H1 (cell line): ENCODE data around the gene SYNDIG1.

Source experiments
- CHD2 ChIP-seq: IDR thresholded peaks from 2 replicates; pipeline ENCODE4 v1.6.1; 2012; ENCODE audit warnings: low read length, improper control_type of control experiment
- CTCF ChIP-seq, 3 experiments: IDR thresholded peaks; 1 replicate in 2 of 3; 2 replicates in 1 of 3; pipeline versions ENCODE4 v1.5.1 to v1.6.1; 2011; ENCODE audit warnings: low read length in 3 of 3, mild to moderate bottlenecking in 3 of 3, inconsistent platforms in 2 of 3, low read depth in 1 of 3, moderate library complexity in 1 of 3; ENCODE audit not compliant: insufficient read depth in 1 of 3; ENCODE audit errors: control extremely low read depth in 1 of 3
- EP300 ChIP-seq, 2 experiments: IDR thresholded peaks; 1 replicate in 1 of 2; 2 replicates in 1 of 2; pipeline ENCODE4 v1.6.1; 2011 to 2012; ENCODE audit warnings: low read depth in 2 of 2, low read length in 2 of 2, mild to moderate bottlenecking in 2 of 2, borderline replicate concordance in 1 of 2, inconsistent platforms in 1 of 2, moderate library complexity in 1 of 2
- HDAC6 ChIP-seq: IDR thresholded peaks from one replicate; pipeline ENCODE4 v1.7.1; 2012; ENCODE audit warnings: low read depth, mild to moderate bottlenecking, inconsistent platforms, low read length, moderate library complexity
- JUND ChIP-seq: IDR thresholded peaks from 2 replicates; pipeline ENCODE4 v1.6.1; 2011; ENCODE audit warnings: mild to moderate bottlenecking, improper control_type of control experiment, low read length
- KDM5A ChIP-seq: fragments of 200-600 bp; IDR thresholded peaks from 2 replicates; pipeline ENCODE4 v1.7.1; 2012; ENCODE audit warnings: mild to moderate bottlenecking, low read length, inconsistent platforms, mixed read lengths
- NRF1 ChIP-seq: IDR thresholded peaks from 2 replicates; pipeline ENCODE4 v1.6.1; 2011; ENCODE audit warnings: mild to moderate bottlenecking, low read depth, low read length, improper control_type of control experiment
- POLR2AphosphoS5 ChIP-seq: IDR thresholded peaks from 2 replicates; pipeline ENCODE4 v1.6.1; 2011; ENCODE audit warnings: low read depth, low read length
- SAP30 ChIP-seq: fragments of 300-600 bp; sonication (generic); IDR thresholded peaks from 2 replicates; pipeline ENCODE4 v1.7.1; 2012; ENCODE audit warnings: low read length, moderate library complexity, mild to moderate bottlenecking, inconsistent platforms; ENCODE audit not compliant: insufficient read depth, insufficient replicate concordance
- SIN3A ChIP-seq, 2 experiments: IDR thresholded peaks in 1 of 2; conservative IDR thresholded peaks in 1 of 2; 2 replicates each; pipeline ENCODE4 v1.6.1; 2011 to 2012; ENCODE audit warnings: low read length in 2 of 2, improper control_type of control experiment in 1 of 2, low read depth in 1 of 2, mild to moderate bottlenecking in 1 of 2
- TBP ChIP-seq: IDR thresholded peaks from 2 replicates; pipeline ENCODE4 v1.6.1; 2011; ENCODE audit warnings: low read depth, low read length, improper control_type of control experiment
- TCF12 ChIP-seq: IDR thresholded peaks from 2 replicates; pipeline ENCODE4 v1.6.1; 2011; ENCODE audit warnings: low read depth, mild to moderate bottlenecking, low read length

GRCh38 chr20:24501764-24502556, 32.5 kb downstream of the SYNDIG1 start:
- TF ChIP-seq NRF1 (no peak), POLR2AphosphoS5 (no peak), CHD2 (no peak), TCF12 (no peak), JUND (no peak), HDAC6 (no peak), SAP30 (no peak), EP300 (IDR thresholded peaks at IDR 0.05; ENCODE audit: borderline replicate concordance in 1 of 2, low read depth in 2 of 2, low read length in 2 of 2) (no peak), SIN3A (conservative IDR thresholded peaks at IDR 0.05 in 1 of 2, IDR thresholded peaks at IDR 0.05 in 1 of 2; ENCODE audit: low read depth in 1 of 2, low read length in 2 of 2) (no peak), KDM5A (no peak), TBP (no peak), CTCF (IDR thresholded peaks at IDR 0.05; ENCODE audit: control extremely low read depth in 1 of 3, insufficient read depth in 1 of 3, low read depth in 1 of 3, low read length in 3 of 3) (no peak)
